Muscle of leg (tissue), 11 donors: Measurements from ENCODE around the gene C15orf40. TPM values are rescaled to one million over a fixed set of nuclear protein-coding genes. Genes with fewer than 3 reads are reported as not detected.

Experiments
- DNase-seq: peaks from one replicate; pipeline ENCODE4 v3.0.0; 2013
- H3K27ac ChIP-seq: one replicate; pipeline ENCODE4 v1.5.1; 2013; ENCODE audit warnings: mild to moderate bottlenecking, low read length, control low read depth
- H3K27me3 ChIP-seq: one replicate; pipeline ENCODE4 v1.6.1; 2013; ENCODE audit warnings: low read length; ENCODE audit not compliant: control insufficient read depth, insufficient read depth
- H3K36me3 ChIP-seq: one replicate; pipeline ENCODE4 v1.6.1; 2013; ENCODE audit warnings: low read length; ENCODE audit not compliant: control insufficient read depth, insufficient read depth
- H3K4me1 ChIP-seq: one replicate; pipeline ENCODE4 v1.6.1; 2013; ENCODE audit warnings: low read length; ENCODE audit not compliant: control insufficient read depth, insufficient read depth
- H3K4me3 ChIP-seq: one replicate; pipeline ENCODE4 v1.5.1; 2013; ENCODE audit warnings: low read length, control low read depth
- H3K9me3 ChIP-seq: replicated peaks from 2 replicates; pipeline ENCODE4 v1.6.1; 2013; ENCODE audit warnings: low read depth, low read length; ENCODE audit not compliant: control insufficient read depth
- WGBS: methylation state at CpG from one replicate; pipeline ENCODE4 v1.1.5; 2013; ENCODE audit warnings: missing lambda C conversion rate; ENCODE audit not compliant: insufficient coverage; 5-methylcytosine and 5-hydroxymethylcytosine counted together
- polyA plus RNA-seq, 8 donors: library from polyadenylated mRNA; unstranded; fragments of 120-200 nt; gene quantifications; one replicate each; pipeline versions ENCODE4 v1.2.1 to v1.2.3, GENCODE V29; 2013; ENCODE audit warnings: inconsistent platforms in 1 of 8, low replicate concordance in 1 of 8; ENCODE audit not compliant: insufficient read length in 8 of 8, insufficient read depth in 1 of 8
- total RNA-seq: library from RNA; stranded (reverse); fragments of 120-200 nt; gene quantifications from one replicate; pipeline ENCODE4 v1.2.4, GENCODE V29; 2013

C15orf40 gene
- total and polyA plus RNA-seq, 9 donors = 12.2 to 21.6 (median 14.3) TPM

GRCh38 chr15:82999905-83000671 is 11.4 kb downstream of the C15orf40 start:
- Histone ChIP-seq H3K27me3 (no peaks in the 10 kb centered on the region), H3K27ac (peak overlapping the region; percentile 13), H3K9me3 (no peaks in the 10 kb centered on the region), H3K36me3 (peaks cover 6% of the 10 kb centered on the region), H3K4me3 (peak overlapping the region; percentile 24), H3K4me1 (no peaks in the 10 kb centered on the region)
- DNase-seq = peak; percentile 51
- no CpG with 5 or more reads among the region's 6 CpGs for WGBS

DNA sequence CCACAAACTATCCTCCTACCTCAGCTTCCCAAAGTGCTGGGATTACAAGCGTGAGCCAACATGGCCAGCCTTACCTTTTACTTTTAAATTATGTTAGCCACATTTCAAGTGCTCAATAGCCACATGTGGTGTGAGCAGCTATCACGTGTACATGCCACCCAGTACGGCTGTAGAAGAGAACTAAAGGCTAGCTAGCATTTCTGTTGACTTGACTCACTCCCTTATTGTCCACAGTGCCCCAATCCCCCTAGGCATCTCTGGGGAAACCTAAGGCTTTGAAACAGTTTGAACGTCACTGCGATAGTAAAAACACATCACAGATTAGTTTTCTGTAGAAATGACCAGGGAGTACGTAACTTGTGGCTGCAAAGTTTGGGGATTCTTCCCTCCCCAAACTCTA is 12.0 kb downstream of the C15orf40 start:
- H3K4me3 ChIP-seq = no peak overlapping the region
- no peak for DNase-seq
- H3K4me1 ChIP-seq = no peaks in the 10 kb centered on the region
- WGBS = 79% methylated on average over 5 of the region's 6 CpGs
- no peak overlapping the region for H3K27ac ChIP-seq
- H3K9me3 ChIP-seq = no peaks in the 10 kb centered on the region
- H3K27me3 ChIP-seq = no peaks in the 10 kb centered on the region
- H3K36me3 ChIP-seq = peaks cover 3% of the 10 kb centered on the region

DNA sequence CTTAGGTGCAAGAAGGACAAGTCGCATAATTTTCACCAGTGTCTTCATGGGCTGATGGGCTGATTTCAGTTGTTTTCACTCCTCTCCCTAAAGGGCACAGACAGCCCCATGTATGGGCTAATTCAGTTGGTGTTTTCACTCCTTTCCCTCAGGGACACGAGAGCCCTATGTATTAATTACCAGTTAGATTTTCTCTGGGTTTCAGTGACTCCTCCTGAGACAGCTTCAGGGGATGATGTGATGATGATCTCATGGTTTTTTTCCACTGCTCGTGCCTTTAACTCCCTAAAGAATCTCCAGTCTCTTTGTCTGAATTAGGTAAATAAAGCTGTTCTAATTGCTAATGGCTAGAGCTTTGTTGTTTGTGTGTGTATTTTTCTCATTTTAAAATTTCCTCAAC is 15.5 kb downstream of the C15orf40 start:
- H3K4me1 ChIP-seq = no peaks in the 10 kb centered on the region
- no peaks in the 10 kb centered on the region for H3K9me3 ChIP-seq
- H3K27ac ChIP-seq = no peak overlapping the region
- no peak overlapping the region for H3K4me3 ChIP-seq
- no peaks in the 10 kb centered on the region for H3K27me3 ChIP-seq
- H3K36me3 ChIP-seq = peaks cover 3% of the 10 kb centered on the region
- no CpG with 5 or more reads among the region's 3 CpGs for WGBS
- no peak for DNase-seq

GRCh38 chr15:82995076-82995475 is 16.4 kb downstream of the C15orf40 start:
- H3K4me3 ChIP-seq = no peak overlapping the region
- H3K36me3 ChIP-seq = peaks cover 3% of the 10 kb centered on the region
- H3K4me1 ChIP-seq = no peaks in the 10 kb centered on the region
- H3K9me3 ChIP-seq = no peaks in the 10 kb centered on the region
- WGBS = 84% methylated on average over 2 of the region's 2 CpGs
- no peaks in the 10 kb centered on the region for H3K27me3 ChIP-seq
- no peak overlapping the region for H3K27ac ChIP-seq
- DNase-seq = no peak

GRCh38 chr15:82993144-82993543 is 18.3 kb downstream of the C15orf40 start:
- DNase-seq = no peak
- 80% methylated on average over 2 of the region's 4 CpGs for WGBS
- Histone ChIP-seq H3K9me3 (no peaks in the 10 kb centered on the region), H3K36me3 (peaks cover 9% of the 10 kb centered on the region), H3K4me1 (no peaks in the 10 kb centered on the region), H3K4me3 (no peak overlapping the region), H3K27me3 (no peaks in the 10 kb centered on the region), H3K27ac (no peak overlapping the region)

DNA sequence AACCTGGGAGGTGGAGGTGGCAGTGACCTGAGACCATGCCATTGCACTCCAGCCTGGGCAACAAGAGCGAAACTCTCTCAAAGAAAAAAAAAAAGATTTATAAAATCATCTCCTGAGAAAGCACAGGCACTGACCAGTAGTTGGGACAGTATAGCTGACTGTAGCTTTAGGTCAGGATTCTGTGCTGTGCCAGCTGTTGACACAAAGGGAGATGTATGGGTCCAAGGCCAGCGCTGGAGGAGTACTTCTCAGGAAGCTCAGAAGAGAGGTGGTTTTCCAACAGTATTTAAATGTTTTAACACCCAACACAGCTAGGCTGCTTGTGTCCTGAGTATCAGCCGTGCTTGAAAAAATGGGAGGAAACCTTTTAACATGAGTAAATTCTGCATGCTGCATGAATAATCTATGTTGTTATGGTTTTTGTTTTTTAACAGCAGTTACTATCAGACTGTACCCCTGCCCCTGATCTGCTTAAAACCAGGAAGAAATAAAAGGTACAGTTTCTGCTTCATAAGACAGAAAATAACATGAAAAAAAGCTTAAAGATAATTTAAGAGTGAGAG is 18.9 kb downstream of the C15orf40 start:
- Histone ChIP-seq H3K9me3 (no peaks in the 10 kb centered on the region), H3K4me1 (no peaks in the 10 kb centered on the region), H3K4me3 (no peak overlapping the region), H3K36me3 (peaks cover 9% of the 10 kb centered on the region), H3K27ac (no peak overlapping the region), H3K27me3 (no peaks in the 10 kb centered on the region)
- no peak for DNase-seq
- WGBS = no CpG with 5 or more reads among the region's 3 CpGs

- Histone ChIP-seq H3K4me1 (peaks cover 12% of the 10 kb centered on the region), H3K27me3 (no peaks in the 10 kb centered on the region), H3K27ac (peak overlapping the region; percentile 76), H3K9me3 (no peaks in the 10 kb centered on the region), H3K36me3 (peaks cover 10% of the 10 kb centered on the region), H3K4me3 (peak overlapping the region; percentile 70)
- 0% methylated on average over 2 of the region's 12 CpGs for WGBS
- DNase-seq = no peak
Measured at GRCh38 chr15:82986442-82986780, 25.0 kb downstream of the C15orf40 start.

DNA sequence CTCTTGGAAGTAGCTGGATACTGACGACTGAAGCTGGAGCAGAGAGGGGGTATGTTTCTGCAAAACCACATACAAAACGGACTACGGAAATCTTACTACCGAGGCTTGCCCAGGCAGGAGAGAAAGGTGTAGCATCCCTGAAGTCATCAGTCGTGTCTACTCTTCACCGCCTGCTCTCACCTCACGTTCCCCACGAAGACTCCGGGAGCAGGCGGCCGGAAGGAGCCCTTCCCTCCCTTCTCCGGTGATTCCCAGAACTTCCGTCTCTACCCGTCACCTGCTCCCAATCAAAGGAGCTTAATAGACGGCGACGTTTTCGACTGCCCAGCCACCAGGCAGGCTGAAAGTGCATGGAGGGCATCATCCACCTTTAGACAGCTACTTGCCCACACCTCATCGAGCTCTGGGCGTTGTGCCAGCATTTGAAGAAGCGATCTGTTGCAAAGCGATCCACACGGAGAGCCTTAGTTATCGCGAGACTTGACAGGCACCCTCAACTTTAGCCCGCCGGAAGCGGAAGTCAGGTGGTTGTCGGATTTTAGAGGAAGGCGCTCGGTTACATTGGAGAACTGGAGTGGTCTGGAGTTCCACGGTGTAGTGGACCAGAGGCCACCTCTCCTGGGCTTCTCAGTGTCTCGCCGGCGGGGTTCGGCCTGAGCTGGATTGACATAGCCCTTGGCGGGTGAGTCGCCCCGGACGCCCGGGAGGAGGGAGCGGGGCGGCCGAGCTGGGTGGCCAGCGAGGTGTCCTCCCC is 25.6 kb downstream of the C15orf40 start, which contains the start of gene RAMAC:
RAMAC (plus strand) TSS at position 523 of the 754 bp plus-strand sequence. CDS start 2,809 bp downstream, outside the sequence.
- Histone ChIP-seq H3K27ac (peak within 1 kb of the TSS; percentile 76), H3K27me3 (no peaks in the 10 kb centered on the region), H3K4me1 (peaks cover 12% of the 10 kb centered on the region), H3K4me3 (peak within 1 kb of the TSS; percentile 70), H3K9me3 (no peaks in the 10 kb centered on the region), H3K36me3 (peaks cover 8% of the 10 kb centered on the region)
- WGBS = under 1% methylated on average over 28 of the region's 45 CpGs
- peak; percentile 98 for DNase-seq

DNA sequence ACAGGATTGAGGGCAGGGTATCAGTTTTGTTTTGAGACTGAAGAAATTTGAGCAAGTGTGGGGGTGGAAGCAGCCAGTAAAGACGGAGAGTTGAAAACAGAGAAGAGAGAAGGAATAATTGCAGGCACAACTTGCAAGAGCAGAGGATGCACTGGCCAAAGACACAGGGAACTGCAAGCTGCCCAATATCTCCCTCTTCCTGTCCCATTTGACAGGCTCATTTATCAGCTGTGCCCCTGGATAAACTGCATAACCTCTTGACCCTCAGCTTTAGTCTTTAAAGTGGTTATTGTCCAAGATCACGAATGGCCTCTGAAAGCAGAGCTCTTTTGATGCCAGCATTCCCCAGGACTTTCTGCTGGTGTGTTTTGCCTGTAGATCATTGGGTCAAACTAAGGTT is 30.5 kb downstream of the C15orf40 start:
- peaks cover 3% of the 10 kb centered on the region for H3K36me3 ChIP-seq
- peaks cover 7% of the 10 kb centered on the region for H3K4me1 ChIP-seq
- 40% methylated on average over 1 of the region's 2 CpGs for WGBS
- no peaks in the 10 kb centered on the region for H3K27me3 ChIP-seq
- no peak for DNase-seq
- H3K9me3 ChIP-seq = no peaks in the 10 kb centered on the region
- no peak overlapping the region for H3K27ac ChIP-seq
- H3K4me3 ChIP-seq = no peak overlapping the region

DNA sequence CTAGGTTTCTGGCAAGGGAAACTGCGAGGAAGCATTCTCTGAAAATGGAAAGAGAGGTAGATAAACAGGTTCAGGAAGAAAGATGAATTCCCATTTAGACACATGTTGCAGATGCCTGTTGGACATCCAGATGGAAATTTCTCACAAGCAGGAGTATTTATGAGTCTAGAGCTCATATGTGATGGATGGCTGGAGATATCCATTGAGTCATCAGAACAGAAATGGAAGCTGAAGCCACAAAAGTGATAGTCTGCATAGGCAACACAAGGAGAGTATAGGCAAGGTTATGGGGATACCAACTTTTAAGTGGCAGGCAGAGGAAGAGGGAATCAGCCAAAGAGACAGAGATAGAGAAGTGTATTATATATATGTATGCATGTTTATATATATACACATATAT is 31.7 kb downstream of the C15orf40 start:
- H3K9me3 ChIP-seq = no peaks in the 10 kb centered on the region
- no peak for DNase-seq
- no peaks in the 10 kb centered on the region for H3K4me1 ChIP-seq
- H3K36me3 ChIP-seq = peaks cover 3% of the 10 kb centered on the region
- no peak overlapping the region for H3K4me3 ChIP-seq
- no peak overlapping the region for H3K27ac ChIP-seq
- 86% methylated on average over 1 of the region's 1 CpG for WGBS
- H3K27me3 ChIP-seq = no peaks in the 10 kb centered on the region
